ENCODE results near the gene SH3PXD2A.

Gene SH3PXD2A

GRCh38 chr10:103648636-103649532, 206.5 kb downstream of the SH3PXD2A start:
- peaks cover 24% of the 10 kb centered on the region for H3K36me3 ChIP-seq (ENCODE audit: insufficient read depth, low read length)
- H3K4me3 ChIP-seq (ENCODE audit: low read depth in 1 of 2, low read length in 2 of 2) = peak overlapping the region in 1 of 2 donors; percentile 1
- no peaks in the 10 kb centered on the region for H3K9me3 ChIP-seq (ENCODE audit: low read length)
- H3K9ac ChIP-seq (ENCODE audit: low read length) = no peak overlapping the region
- H3K27ac ChIP-seq (ENCODE audit: low read depth, low read length) = peak overlapping the region; percentile 41
- no peaks in the 10 kb centered on the region for H3K27me3 ChIP-seq (ENCODE audit: control insufficient read depth in 1 of 2, insufficient read depth in 2 of 2, low read length in 2 of 2)
- peaks cover 81% of the 10 kb centered on the region for H3K4me1 ChIP-seq (ENCODE audit: insufficient read depth, low read length)

GRCh38 chr10:103648251-103648635, 207.1 kb downstream of the SH3PXD2A start:
- Histone ChIP-seq H3K9me3 (ENCODE audit: low read length) (no peaks in the 10 kb centered on the region), H3K27me3 (ENCODE audit: control insufficient read depth in 1 of 2, insufficient read depth in 2 of 2, low read length in 2 of 2) (no peaks in the 10 kb centered on the region), H3K27ac (ENCODE audit: low read depth, low read length) (no peak overlapping the region), H3K4me3 (ENCODE audit: low read depth in 1 of 2, low read length in 2 of 2) (no peak overlapping the region), H3K36me3 (ENCODE audit: insufficient read depth, low read length) (peaks cover 30% of the 10 kb centered on the region), H3K9ac (ENCODE audit: low read length) (no peak overlapping the region), H3K4me1 (ENCODE audit: insufficient read depth, low read length) (peaks cover 77% of the 10 kb centered on the region)

GRCh38 chr10:103646304-103646703, 209.1 kb downstream of the SH3PXD2A start:
- H3K36me3 ChIP-seq (ENCODE audit: insufficient read depth, low read length) = peaks cover 43% of the 10 kb centered on the region
- H3K27me3 ChIP-seq (ENCODE audit: control insufficient read depth in 1 of 2, insufficient read depth in 2 of 2, low read length in 2 of 2) = no peaks in the 10 kb centered on the region
- no peaks in the 10 kb centered on the region for H3K9me3 ChIP-seq (ENCODE audit: low read length)
- H3K4me3 ChIP-seq (ENCODE audit: low read depth in 1 of 2, low read length in 2 of 2) = no peak overlapping the region
- no peak overlapping the region for H3K9ac ChIP-seq (ENCODE audit: low read length)
- peaks cover 61% of the 10 kb centered on the region for H3K4me1 ChIP-seq (ENCODE audit: insufficient read depth, low read length)
- H3K27ac ChIP-seq (ENCODE audit: low read depth, low read length) = no peak overlapping the region

- Histone ChIP-seq H3K4me3 (ENCODE audit: low read depth in 1 of 2, low read length in 2 of 2) (no peak overlapping the region), H3K9me3 (ENCODE audit: low read length) (no peaks in the 10 kb centered on the region), H3K27ac (ENCODE audit: low read depth, low read length) (peak overlapping the region; percentile 69), H3K36me3 (ENCODE audit: insufficient read depth, low read length) (peaks cover 37% of the 10 kb centered on the region), H3K27me3 (ENCODE audit: control insufficient read depth in 1 of 2, insufficient read depth in 2 of 2, low read length in 2 of 2) (no peaks in the 10 kb centered on the region), H3K9ac (ENCODE audit: low read length) (no peak overlapping the region), H3K4me1 (ENCODE audit: insufficient read depth, low read length) (peaks cover 62% of the 10 kb centered on the region)
Observed at GRCh38 chr10:103645141-103646054, 210.0 kb downstream of the SH3PXD2A start.

GRCh38 chr10:103643381-103643780, 212.0 kb downstream of the SH3PXD2A start:
- H3K27me3 ChIP-seq (ENCODE audit: control insufficient read depth in 1 of 2, insufficient read depth in 2 of 2, low read length in 2 of 2) = no peaks in the 10 kb centered on the region
- H3K36me3 ChIP-seq (ENCODE audit: insufficient read depth, low read length) = peaks cover 36% of the 10 kb centered on the region
- H3K9ac ChIP-seq (ENCODE audit: low read length) = no peak overlapping the region
- H3K27ac ChIP-seq (ENCODE audit: low read depth, low read length) = no peak overlapping the region
- H3K4me1 ChIP-seq (ENCODE audit: insufficient read depth, low read length) = peaks cover 51% of the 10 kb centered on the region
- H3K4me3 ChIP-seq (ENCODE audit: low read depth in 1 of 2, low read length in 2 of 2) = no peak overlapping the region
- no peaks in the 10 kb centered on the region for H3K9me3 ChIP-seq (ENCODE audit: low read length)

GRCh38 chr10:103641326-103641725, 214.1 kb downstream of the SH3PXD2A start:
- no peak overlapping the region for H3K4me3 ChIP-seq (ENCODE audit: low read depth in 1 of 2, low read length in 2 of 2)
- no peak overlapping the region for H3K9ac ChIP-seq (ENCODE audit: low read length)
- peaks cover 23% of the 10 kb centered on the region for H3K36me3 ChIP-seq (ENCODE audit: insufficient read depth, low read length)
- no peaks in the 10 kb centered on the region for H3K9me3 ChIP-seq (ENCODE audit: low read length)
- H3K27ac ChIP-seq (ENCODE audit: low read depth, low read length) = no peak overlapping the region
- H3K27me3 ChIP-seq (ENCODE audit: control insufficient read depth in 1 of 2, insufficient read depth in 2 of 2, low read length in 2 of 2) = no peaks in the 10 kb centered on the region
- peaks cover 61% of the 10 kb centered on the region for H3K4me1 ChIP-seq (ENCODE audit: insufficient read depth, low read length)

GRCh38 chr10:103640436-103641181, 214.8 kb downstream of the SH3PXD2A start:
- Histone ChIP-seq H3K4me3 (ENCODE audit: low read depth in 1 of 2, low read length in 2 of 2) (no peak overlapping the region), H3K36me3 (ENCODE audit: insufficient read depth, low read length) (peaks cover 23% of the 10 kb centered on the region), H3K9ac (ENCODE audit: low read length) (no peak overlapping the region), H3K27ac (ENCODE audit: low read depth, low read length) (no peak overlapping the region), H3K4me1 (ENCODE audit: insufficient read depth, low read length) (peaks cover 59% of the 10 kb centered on the region), H3K27me3 (ENCODE audit: control insufficient read depth in 1 of 2, insufficient read depth in 2 of 2, low read length in 2 of 2) (no peaks in the 10 kb centered on the region), H3K9me3 (ENCODE audit: low read length) (no peaks in the 10 kb centered on the region)

GRCh38 chr10:103638948-103639347, 216.4 kb downstream of the SH3PXD2A start:
- no peaks in the 10 kb centered on the region for H3K9me3 ChIP-seq (ENCODE audit: low read length)
- peak overlapping the region; percentile 79 for H3K27ac ChIP-seq (ENCODE audit: low read depth, low read length)
- peaks cover 27% of the 10 kb centered on the region for H3K36me3 ChIP-seq (ENCODE audit: insufficient read depth, low read length)
- H3K4me1 ChIP-seq (ENCODE audit: insufficient read depth, low read length) = peaks cover 53% of the 10 kb centered on the region
- H3K9ac ChIP-seq (ENCODE audit: low read length) = peak overlapping the region; percentile 30
- no peak overlapping the region for H3K4me3 ChIP-seq (ENCODE audit: low read depth in 1 of 2, low read length in 2 of 2)
- H3K27me3 ChIP-seq (ENCODE audit: control insufficient read depth in 1 of 2, insufficient read depth in 2 of 2, low read length in 2 of 2) = no peaks in the 10 kb centered on the region

- Histone ChIP-seq H3K27me3 (ENCODE audit: control insufficient read depth in 1 of 2, insufficient read depth in 2 of 2, low read length in 2 of 2) (no peaks in the 10 kb centered on the region), H3K36me3 (ENCODE audit: insufficient read depth, low read length) (peaks cover 20% of the 10 kb centered on the region), H3K27ac (ENCODE audit: low read depth, low read length) (peak overlapping the region; percentile 79), H3K4me3 (ENCODE audit: low read depth in 1 of 2, low read length in 2 of 2) (no peak overlapping the region), H3K9me3 (ENCODE audit: low read length) (no peaks in the 10 kb centered on the region), H3K4me1 (ENCODE audit: insufficient read depth, low read length) (peaks cover 53% of the 10 kb centered on the region), H3K9ac (ENCODE audit: low read length) (peak overlapping the region; percentile 30)
Observed at GRCh38 chr10:103637927-103638557, 217.3 kb downstream of the SH3PXD2A start.

- Histone ChIP-seq H3K9me3 (ENCODE audit: low read length) (no peaks in the 10 kb centered on the region), H3K4me3 (ENCODE audit: low read depth in 1 of 2, low read length in 2 of 2) (no peak overlapping the region), H3K36me3 (ENCODE audit: insufficient read depth, low read length) (peaks cover 15% of the 10 kb centered on the region), H3K4me1 (ENCODE audit: insufficient read depth, low read length) (peaks cover 53% of the 10 kb centered on the region), H3K27me3 (ENCODE audit: control insufficient read depth in 1 of 2, insufficient read depth in 2 of 2, low read length in 2 of 2) (no peaks in the 10 kb centered on the region), H3K27ac (ENCODE audit: low read depth, low read length) (peak overlapping the region; percentile 79), H3K9ac (ENCODE audit: low read length) (no peak overlapping the region)
Observed at GRCh38 chr10:103637011-103637410, 218.4 kb downstream of the SH3PXD2A start.

Measured in muscle layer of colon (tissue), 2 donors.